ENCODE measurements around the gene GALNT6.

DNA sequence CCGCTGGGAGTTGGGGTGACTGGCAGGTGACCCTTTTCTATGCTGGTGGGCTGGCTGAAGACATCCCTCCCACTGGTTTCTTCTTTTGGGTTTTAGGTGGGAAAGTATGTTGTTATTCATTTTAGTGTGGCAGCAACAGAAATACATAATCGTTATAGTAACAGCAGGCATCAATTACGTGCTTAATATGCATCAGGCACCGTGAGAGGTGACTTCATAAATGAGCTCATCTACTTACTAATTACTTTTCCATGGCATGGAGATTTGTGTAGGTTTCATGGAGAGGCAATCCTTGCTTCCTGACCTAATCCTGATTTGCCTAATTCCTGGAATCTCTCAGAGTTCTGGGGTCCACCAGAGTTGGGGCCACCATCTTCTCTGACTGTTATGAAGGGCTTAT lies 31.4 kb downstream of the GALNT6 start:
- TF ChIP-seq, protein P1, sequence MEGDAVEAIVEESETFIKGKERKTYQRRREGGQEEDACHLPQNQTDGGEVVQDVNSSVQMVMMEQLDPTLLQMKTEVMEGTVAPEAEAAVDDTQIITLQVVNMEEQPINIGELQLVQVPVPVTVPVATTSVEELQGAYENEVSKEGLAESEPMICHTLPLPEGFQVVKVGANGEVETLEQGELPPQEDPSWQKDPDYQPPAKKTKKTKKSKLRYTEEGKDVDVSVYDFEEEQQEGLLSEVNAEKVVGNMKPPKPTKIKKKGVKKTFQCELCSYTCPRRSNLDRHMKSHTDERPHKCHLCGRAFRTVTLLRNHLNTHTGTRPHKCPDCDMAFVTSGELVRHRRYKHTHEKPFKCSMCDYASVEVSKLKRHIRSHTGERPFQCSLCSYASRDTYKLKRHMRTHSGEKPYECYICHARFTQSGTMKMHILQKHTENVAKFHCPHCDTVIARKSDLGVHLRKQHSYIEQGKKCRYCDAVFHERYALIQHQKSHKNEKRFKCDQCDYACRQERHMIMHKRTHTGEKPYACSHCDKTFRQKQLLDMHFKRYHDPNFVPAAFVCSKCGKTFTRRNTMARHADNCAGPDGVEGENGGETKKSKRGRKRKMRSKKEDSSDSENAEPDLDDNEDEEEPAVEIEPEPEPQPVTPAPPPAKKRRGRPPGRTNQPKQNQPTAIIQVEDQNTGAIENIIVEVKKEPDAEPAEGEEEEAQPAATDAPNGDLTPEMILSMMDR (IDR thresholded peaks at IDR 0.05), result no peak
- TF ChIP-seq POLR2A (IDR thresholded peaks at IDR 0.05), result no peak

All from heart left ventricle (tissue), 13 donors.